IMR-90 (cell line): ENCODE data around the gene BPI. TPM values are rescaled to one million over a fixed set of nuclear protein-coding genes. Genes with fewer than 3 reads are reported as not detected.
"Not testable (repeated sequence)": the region's sequence is repeated elsewhere in the genome, so short reads cannot be mapped to it uniquely, and the experiment has no call there.

Experiments used
- ATAC-seq: fragments of 200-7000 bp; cut with Tn5 transposase; 2 replicates; pipeline ENCODE4 v1.9.1; 2020; ENCODE audit warnings: low read depth, mild to moderate bottlenecking, moderate library complexity
- BruUV-seq: library from RNA; stranded (reverse); fragments of 400-500 nt; replicated peaks from 2 replicates; lab custom pipeline; 2021; lab: Mats Ljungman, UMichigan
- CTCF ChIA-PET: fragments of 300-600 bp; formaldehyde crosslinking; extraction: SDS; loops from one replicate; lab custom pipeline; 2021; ENCODE audit warnings: antibody characterized with exemption; lab: Yijun Ruan, JAX
- POLR2A ChIA-PET: fragments of 300-600 bp; sonication (Branson Sonifier 250); formaldehyde crosslinking; loops from one replicate; lab custom pipeline; 2022; ENCODE audit warnings: antibody characterized with exemption; ENCODE audit not compliant: unreplicated experiment; lab: Charles Lee
- DNase-seq: peaks from one replicate; pipeline ENCODE4 v3.0.0; 2013
- H2AFZ ChIP-seq: replicated peaks from 2 replicates; pipeline ENCODE3; 2013; ENCODE audit warnings: low read length, mild to moderate bottlenecking; ENCODE audit not compliant: poor library complexity
- H2AK5ac ChIP-seq: 2 replicates; pipeline ENCODE4 v1.6.1; 2013; ENCODE audit warnings: low read depth, low read length, inconsistent platforms
- H2AK9ac ChIP-seq: replicated peaks from 2 replicates; pipeline ENCODE3; 2013; ENCODE audit warnings: mild to moderate bottlenecking, low read depth, low read length, moderate library complexity; ENCODE audit not compliant: poor library complexity
- H2BK120ac ChIP-seq: 2 replicates; pipeline ENCODE4 v1.6.1; 2013; ENCODE audit warnings: low read depth, low read length, inconsistent platforms
- H2BK15ac ChIP-seq: 3 replicates; pipeline ENCODE4 v1.6.1; 2013; ENCODE audit warnings: low read depth, low read length, inconsistent platforms
- H2BK20ac ChIP-seq: 2 replicates; pipeline ENCODE4 v1.6.1; 2013; ENCODE audit warnings: low read depth, mild to moderate bottlenecking, inconsistent platforms, low read length, moderate library complexity
- H2BK5ac ChIP-seq: 2 replicates; pipeline ENCODE4 v1.6.1; 2013; ENCODE audit warnings: mild to moderate bottlenecking, low read depth, low read length, inconsistent platforms; ENCODE audit not compliant: poor library complexity, severe bottlenecking
- H3K14ac ChIP-seq: replicated peaks from 2 replicates; pipeline ENCODE4 v1.6.1; 2013; ENCODE audit warnings: low read depth, low read length, inconsistent platforms
- H3K18ac ChIP-seq: 2 replicates; pipeline ENCODE4 v1.6.1; 2013; ENCODE audit warnings: low read depth, low read length, control low read depth
- H3K23ac ChIP-seq: 2 replicates; pipeline ENCODE4 v1.6.1; 2013; ENCODE audit warnings: low read depth, low read length, inconsistent platforms
- H3K27ac ChIP-seq: 2 replicates; pipeline ENCODE4 v1.5.1; 2013; ENCODE audit warnings: mild to moderate bottlenecking, control low read depth, low read length; ENCODE audit not compliant: insufficient read depth
- H3K27me3 ChIP-seq: 2 replicates; pipeline ENCODE4 v1.6.1; 2013; ENCODE audit warnings: low read length; ENCODE audit not compliant: control insufficient read depth, insufficient read depth
- H3K36me3 ChIP-seq: 2 replicates; pipeline ENCODE4 v1.6.1; 2013; ENCODE audit warnings: low read length, mixed read lengths; ENCODE audit not compliant: control insufficient read depth, insufficient read depth
- H3K4ac ChIP-seq: 2 replicates; pipeline ENCODE4 v1.6.1; 2013; ENCODE audit warnings: low read depth, low read length, inconsistent platforms
- H3K4me1 ChIP-seq: 2 replicates; pipeline ENCODE4 v1.6.1; 2013; ENCODE audit warnings: low read length, mixed read lengths; ENCODE audit not compliant: control insufficient read depth, insufficient read depth
- H3K4me2 ChIP-seq: 2 replicates; pipeline ENCODE4 v1.6.1; 2013; ENCODE audit warnings: low read depth, mild to moderate bottlenecking, control low read depth, low read length, moderate library complexity
- H3K4me3 ChIP-seq: 2 replicates; pipeline ENCODE4 v1.5.1; 2013; ENCODE audit warnings: low read depth, mild to moderate bottlenecking, control low read depth, low read length, moderate library complexity; ENCODE audit not compliant: insufficient read depth
- H3K56ac ChIP-seq: 2 replicates; pipeline ENCODE4 v1.6.1; 2013; ENCODE audit warnings: low read length, inconsistent platforms; ENCODE audit not compliant: insufficient read depth; ENCODE audit errors: extremely low read depth
- H3K79me1 ChIP-seq, 2 experiments: 2 replicates each; pipeline ENCODE4 v1.6.1; 2013; ENCODE audit warnings: low read length in 2 of 2, inconsistent platforms in 1 of 2, low read depth in 1 of 2
- H3K9ac ChIP-seq: 2 replicates; pipeline ENCODE4 v1.6.1; 2013; ENCODE audit warnings: low read depth, low read length, control low read depth
- H3K9me1 ChIP-seq: 2 replicates; pipeline ENCODE4 v1.6.1; 2013; ENCODE audit warnings: low read length, inconsistent platforms; ENCODE audit not compliant: insufficient read depth
- H3K9me3 ChIP-seq: 2 replicates; pipeline ENCODE4 v1.6.1; 2013; ENCODE audit warnings: low read length; ENCODE audit not compliant: control insufficient read depth, insufficient read depth
- H4K20me1 ChIP-seq: 2 replicates; pipeline ENCODE4 v1.6.1; 2013; ENCODE audit warnings: low read length, inconsistent platforms; ENCODE audit not compliant: insufficient read depth
- H4K5ac ChIP-seq: 2 replicates; pipeline ENCODE4 v1.6.1; 2013; ENCODE audit warnings: mild to moderate bottlenecking, low read depth, low read length, control low read depth
- H4K8ac ChIP-seq, 2 experiments: 2 replicates each; pipeline ENCODE4 v1.6.1; 2013; ENCODE audit warnings: low read depth in 2 of 2, low read length in 2 of 2, control low read depth in 1 of 2, inconsistent platforms in 1 of 2
- H4K91ac ChIP-seq: 2 replicates; pipeline ENCODE4 v1.6.1; 2013; ENCODE audit warnings: low read depth, low read length, inconsistent platforms; ENCODE audit not compliant: insufficient read depth
- CEBPB ChIP-seq: IDR thresholded peaks from 2 replicates; pipeline ENCODE4 v1.6.1; 2012; ENCODE audit warnings: low read depth, low read length, improper control_type of control experiment
- WGBS, 2 experiments: methylation state at CpG; one replicate each; pipeline versions ENCODE4 v1.1.5 to v1.1.7; 2013; ENCODE audit warnings: missing lambda C conversion rate in 2 of 2; ENCODE audit not compliant: insufficient read length in 1 of 2; ENCODE audit errors: extremely low coverage in 2 of 2; 5-methylcytosine and 5-hydroxymethylcytosine counted together
- dilution Hi-C: fragments of 300-500 bp; cut with HindIII; formaldehyde crosslinking; loops from one replicate; pipeline ENCODE4 v1.14.3; 2018; ENCODE audit warnings: low sequenced_read_pairs; ENCODE audit not compliant: unreplicated experiment
- in situ Hi-C: fragments of 300-500 bp; cut with MboI; formaldehyde crosslinking; loops from 3 replicates; pipeline ENCODE4 v1.14.3; 2019; ENCODE audit warnings: low sequenced_read_pairs, inconsistent platforms, mixed read lengths
- intact Hi-C: fragments of 100-400 bp; cut with micrococcal nuclease; formaldehyde crosslinking; loops from 2 replicates; pipeline ENCODE4 v1.10.0; 2022
- polyA plus RNA-seq, 3 experiments: library from polyadenylated mRNA; depleted of rRNA; stranded (reverse); fragments of >200 nt; gene quantifications; 2 replicates each; pipeline ENCODE4 v1.2.3, GENCODE V29; 2012; ENCODE audit warnings: low replicate concordance in 1 of 3
- total RNA-seq: library from RNA; depleted of rRNA; stranded (reverse); fragments of >200 nt; gene quantifications from 2 replicates; pipeline ENCODE4 v1.2.3, GENCODE V29; 2012

BPI gene
- total and polyA plus RNA-seq, 2 of the 4 experiments (the other 2 are of a cell fraction), result 0.05 TPM; not detected in 1

- TF ChIP-seq CEBPB, result no peak
Observed at GRCh38 chr20:38303908-38304379, at the start of gene BPI (continued).

- H3K14ac ChIP-seq, H2AFZ ChIP-seq, BruUV-seq, H3K18ac ChIP-seq, H2BK15ac ChIP-seq, H3K4ac ChIP-seq, in situ Hi-C loops, H3K4me3 ChIP-seq, H2BK5ac ChIP-seq, H2AK9ac ChIP-seq, H2BK20ac ChIP-seq, H4K8ac ChIP-seq, H3K36me3 ChIP-seq, H3K9ac ChIP-seq, H3K27ac ChIP-seq, H2BK120ac ChIP-seq, H3K56ac ChIP-seq, H4K91ac ChIP-seq, H3K4me2 ChIP-seq, H3K23ac ChIP-seq, intact Hi-C loops, H4K5ac ChIP-seq, DNase-seq, ATAC-seq, dilution Hi-C loops, H2AK5ac ChIP-seq, H4K20me1 ChIP-seq, H3K27me3 ChIP-seq, H3K9me3 ChIP-seq: not testable (repeated sequence)
- peaks cover 30% of the 10 kb centered on the region for H3K4me1 ChIP-seq
- peaks cover 3 to 20% of the 10 kb centered on the region in 2 experiments; a peak in 3 of 4 replicates for H3K79me1 ChIP-seq
- H3K9me1 ChIP-seq, result peaks cover 11% of the 10 kb centered on the region
- POLR2A ChIA-PET, result interaction anchor here (0.6 kb wide), 1 partner anchor 18 kb away, joined by 3 read pairs; no protein-coding TSS in a partner anchor
- WGBS, 2 experiments, result no CpG with 5 or more reads among the region's 4 CpGs
- CTCF ChIA-PET, result interaction anchor here (0.6 to 1.2 kb wide), 2 partner anchors 9 to 718 kb away, joined by 3 to 5 read pairs; no protein-coding TSS in a partner anchor
Observed at GRCh38 chr20:38254621-38255020, 49.3 kb upstream of the BPI start.
